ENCODE measurements around the gene CTCFL. TPM values are rescaled to one million over a fixed set of nuclear protein-coding genes. Genes with fewer than 3 reads are reported as not detected.

CTCFL gene
- total RNA-seq, 1 experiment from 2014 or later, result not detected

GRCh38 chr20:57508831-57509230 is 16.1 kb downstream of the CTCFL start:
- Mint-ChIP-seq H3K27ac (ENCODE audit: unreplicated experiment) (no peak overlapping the region), H3K9me3 (ENCODE audit: low read depth, unreplicated experiment) (no peaks in the 10 kb centered on the region), H3K27me3 (ENCODE audit: unreplicated experiment) (peaks cover 55% of the 10 kb centered on the region), H3K4me1 (ENCODE audit: low read depth, unreplicated experiment) (no peaks in the 10 kb centered on the region), H3K4me3 (ENCODE audit: low read depth, unreplicated experiment) (no peak overlapping the region), H3K36me3 (ENCODE audit: insufficient read depth, unreplicated experiment) (no peaks in the 10 kb centered on the region)
- no peak for DNase-seq
- intact Hi-C loops (cut with micrococcal nuclease; ENCODE audit: unreplicated experiment), result no loop called here
- BruUV-seq (replicated peaks), result no TSS peak
- no peak for TF ChIP-seq CTCF (IDR thresholded peaks at IDR 0.05; ENCODE audit: unreplicated experiment)
- CTCF ChIA-PET, result interaction anchor here (0.7 kb wide), 1 partner anchor 644 kb away, joined by 3 read pairs; no protein-coding TSS in a partner anchor

- no TSS peak for BruUV-seq (replicated peaks)
- TF ChIP-seq CTCF (IDR thresholded peaks at IDR 0.05; ENCODE audit: unreplicated experiment), result no peak
- Mint-ChIP-seq H3K9me3 (ENCODE audit: low read depth, unreplicated experiment) (no peaks in the 10 kb centered on the region), H3K27ac (ENCODE audit: unreplicated experiment) (no peak overlapping the region), H3K27me3 (ENCODE audit: unreplicated experiment) (peaks cover 60% of the 10 kb centered on the region), H3K4me3 (ENCODE audit: low read depth, unreplicated experiment) (no peak overlapping the region), H3K36me3 (ENCODE audit: insufficient read depth, unreplicated experiment) (no peaks in the 10 kb centered on the region), H3K4me1 (ENCODE audit: low read depth, unreplicated experiment) (no peaks in the 10 kb centered on the region)
- intact Hi-C loops (cut with micrococcal nuclease; ENCODE audit: unreplicated experiment), result no loop called here
- CTCF ChIA-PET, result interaction anchor here (0.7 to 0.8 kb wide), 2 partner anchors 643 to 699 kb away, joined by 3 to 4 read pairs; no protein-coding TSS in a partner anchor
- DNase-seq, result no peak
These were observed 16.6 kb downstream of the CTCFL start for GRCh38 chr20:57508381-57508780.

GRCh38 chr20:57507477-57507876 is 17.5 kb downstream of the CTCFL start:
- Mint-ChIP-seq H3K4me1 (ENCODE audit: low read depth, unreplicated experiment) (no peaks in the 10 kb centered on the region), H3K4me3 (ENCODE audit: low read depth, unreplicated experiment) (no peak overlapping the region), H3K27me3 (ENCODE audit: unreplicated experiment) (peaks cover 69% of the 10 kb centered on the region), H3K9me3 (ENCODE audit: low read depth, unreplicated experiment) (no peaks in the 10 kb centered on the region), H3K27ac (ENCODE audit: unreplicated experiment) (no peak overlapping the region), H3K36me3 (ENCODE audit: insufficient read depth, unreplicated experiment) (no peaks in the 10 kb centered on the region)
- TF ChIP-seq CTCF (IDR thresholded peaks at IDR 0.05; ENCODE audit: unreplicated experiment), result no peak
- DNase-seq, result no peak
- intact Hi-C loops (cut with micrococcal nuclease; ENCODE audit: unreplicated experiment), result no loop called here
- CTCF ChIA-PET, result interaction anchor here (0.8 to 1.0 kb wide), 2 partner anchors 14 to 700 kb away, joined by 4 read pairs; no protein-coding TSS in a partner anchor
- BruUV-seq (replicated peaks), result no TSS peak

- DNase-seq, result no peak
- TF ChIP-seq CTCF (IDR thresholded peaks at IDR 0.05; ENCODE audit: unreplicated experiment), result no peak
- Mint-ChIP-seq H3K36me3 (ENCODE audit: insufficient read depth, unreplicated experiment) (no peaks in the 10 kb centered on the region), H3K27me3 (ENCODE audit: unreplicated experiment) (peaks cover 84% of the 10 kb centered on the region), H3K4me3 (ENCODE audit: low read depth, unreplicated experiment) (no peak overlapping the region), H3K9me3 (ENCODE audit: low read depth, unreplicated experiment) (no peaks in the 10 kb centered on the region), H3K27ac (ENCODE audit: unreplicated experiment) (no peak overlapping the region), H3K4me1 (ENCODE audit: low read depth, unreplicated experiment) (no peaks in the 10 kb centered on the region)
- intact Hi-C loops (cut with micrococcal nuclease; ENCODE audit: unreplicated experiment), result no loop called here
- BruUV-seq (replicated peaks), result no TSS peak
- CTCF ChIA-PET, result no interaction called here
These were observed 19.0 kb downstream of the CTCFL start for GRCh38 chr20:57505979-57506378.

All from Calu3 (cell line).